Skeletal muscle tissue (tissue), 4 donors: ENCODE data around the gene SLC25A43. TPM values are rescaled to one million over a fixed set of nuclear protein-coding genes. Genes with fewer than 3 reads are reported as not detected.
"Not testable (repeated sequence)": the region's sequence is repeated elsewhere in the genome, so short reads cannot be mapped to it uniquely, and the experiment has no call there.

Experiments used
- H3K27ac ChIP-seq: one replicate; pipeline ENCODE4 v1.7.0; 2013; ENCODE audit warnings: mild to moderate bottlenecking, low read depth, low read length, inconsistent platforms
- H3K27me3 ChIP-seq, 3 donors: one replicate each; pipeline ENCODE4 v1.7.0; 2013; ENCODE audit warnings: low read length in 3 of 3; ENCODE audit not compliant: control insufficient read depth in 3 of 3, insufficient read depth in 3 of 3
- H3K36me3 ChIP-seq, 3 donors: one replicate each; pipeline ENCODE4 v1.7.0; 2013; ENCODE audit warnings: low read length in 3 of 3; ENCODE audit not compliant: control insufficient read depth in 3 of 3, insufficient read depth in 3 of 3
- H3K4me1 ChIP-seq, 3 donors: one replicate each; pipeline ENCODE4 v1.7.0; 2013; ENCODE audit warnings: low read length in 3 of 3, mild to moderate bottlenecking in 3 of 3; ENCODE audit not compliant: control insufficient read depth in 3 of 3, insufficient read depth in 3 of 3
- H3K4me3 ChIP-seq, 3 donors: one replicate each; pipeline ENCODE4 v1.7.0; 2013; ENCODE audit warnings: low read length in 3 of 3
- H3K9ac ChIP-seq, 3 donors: one replicate each; pipeline ENCODE4 v1.7.0; 2013; ENCODE audit warnings: low read length in 3 of 3, mild to moderate bottlenecking in 3 of 3, moderate library complexity in 2 of 3, low read depth in 1 of 3
- H3K9me3 ChIP-seq, 3 donors: one replicate each; pipeline ENCODE4 v1.7.0; 2013; ENCODE audit warnings: low read length in 3 of 3; ENCODE audit not compliant: control insufficient read depth in 3 of 3
- total RNA-seq: library from RNA; depleted of rRNA; stranded (reverse); fragments of >200 nt; gene quantifications from one replicate; pipeline ENCODE4 v1.2.3, GENCODE V29; 2014
- donor health status: Osteomylitis.

The SLC25A43 gene
- total RNA-seq, 1 donor from 2014 or later = 6.3 TPM

DNA sequence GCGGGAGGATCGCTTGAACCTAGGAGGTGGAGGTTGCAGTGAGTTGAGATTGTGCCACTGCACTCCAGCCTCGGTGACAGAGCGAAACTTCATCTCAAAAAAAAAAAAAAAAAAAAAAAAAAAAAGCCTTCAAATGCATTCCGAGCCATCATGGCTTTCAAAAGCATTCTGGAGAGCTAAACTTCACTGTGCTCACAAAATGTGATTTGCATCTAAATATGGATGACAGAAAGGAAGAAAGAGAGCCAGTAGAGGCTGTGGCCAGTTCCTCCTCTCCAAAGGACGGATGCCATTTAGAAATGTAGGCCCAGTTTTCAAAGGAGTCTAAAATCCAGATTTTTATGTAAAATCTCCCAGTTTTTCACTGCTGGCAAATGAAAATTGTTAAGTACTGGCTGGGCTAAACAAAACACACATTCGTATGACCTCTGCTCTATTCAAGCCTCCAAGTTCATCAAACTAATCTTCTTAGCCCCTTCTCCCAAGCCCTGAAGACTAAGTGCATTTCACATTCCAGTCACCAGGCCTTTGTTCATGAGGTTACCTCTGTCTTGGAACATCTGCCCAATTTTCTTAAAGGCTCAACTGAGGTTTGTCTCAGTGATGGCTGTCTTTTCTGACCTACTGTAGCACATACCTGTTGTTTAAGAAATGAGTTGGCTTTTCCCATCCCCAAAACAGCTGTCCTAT is 22.0 kb downstream of the SLC25A43 start:
- Histone ChIP-seq H3K36me3 (no peaks in the 10 kb centered on the region), H3K4me3 (no peak overlapping the region), H3K27ac (no peak overlapping the region), H3K9me3 (no peaks in the 10 kb centered on the region), H3K27me3 (no peaks in the 10 kb centered on the region), H3K4me1 (no peaks in the 10 kb centered on the region), H3K9ac (no peak overlapping the region)

DNA sequence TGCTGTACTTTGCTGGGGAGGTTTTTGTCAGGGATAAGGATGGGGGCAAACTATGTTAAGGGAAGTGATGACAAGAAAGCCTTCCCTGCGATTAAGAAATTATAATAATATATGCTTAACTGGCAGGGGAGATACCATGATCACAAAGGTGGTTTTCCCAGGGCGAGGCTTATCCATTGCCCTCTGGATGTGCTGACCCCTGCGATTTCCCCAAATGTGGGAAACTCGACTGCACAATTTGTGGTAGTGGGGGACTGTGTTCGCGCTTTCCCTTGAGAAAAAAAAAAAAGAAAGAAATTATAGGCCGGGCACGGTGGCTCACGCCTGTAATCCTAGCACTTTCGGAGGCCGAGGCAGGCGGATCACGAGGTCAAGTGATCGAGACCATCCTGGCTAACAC is 24.5 kb downstream of the SLC25A43 start:
- no peak overlapping the region for H3K9ac ChIP-seq
- no peaks in the 10 kb centered on the region for H3K9me3 ChIP-seq
- no peaks in the 10 kb centered on the region for H3K27me3 ChIP-seq
- H3K4me1 ChIP-seq = no peaks in the 10 kb centered on the region
- H3K27ac ChIP-seq = no peak overlapping the region
- no peaks in the 10 kb centered on the region for H3K36me3 ChIP-seq
- H3K4me3 ChIP-seq = no peak overlapping the region

DNA sequence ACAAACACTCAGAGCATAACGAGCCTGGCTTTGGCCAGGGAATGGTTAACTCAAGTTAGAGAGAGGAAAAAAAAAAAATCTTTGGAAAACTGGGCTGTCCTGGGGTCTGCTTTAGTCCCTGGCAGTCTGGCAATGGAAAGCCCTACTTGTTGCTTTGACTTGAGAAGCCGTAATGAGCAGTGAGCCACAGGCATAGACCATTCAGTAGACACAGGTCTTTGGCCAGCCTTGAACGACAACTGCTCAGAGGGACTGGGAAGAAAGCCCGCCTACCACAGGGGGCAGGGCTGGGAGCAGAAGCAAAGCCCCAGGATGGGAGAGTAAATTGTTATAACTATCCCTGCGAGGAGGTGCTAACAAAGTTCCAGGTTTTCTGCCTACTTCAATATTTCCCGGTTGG is 25.9 kb downstream of the SLC25A43 start:
- Histone ChIP-seq H3K9ac (no peak overlapping the region), H3K36me3 (no peaks in the 10 kb centered on the region), H3K4me3 (no peak overlapping the region), H3K4me1 (no peaks in the 10 kb centered on the region), H3K27me3 (no peaks in the 10 kb centered on the region), H3K9me3 (no peaks in the 10 kb centered on the region), H3K27ac (no peak overlapping the region)

DNA sequence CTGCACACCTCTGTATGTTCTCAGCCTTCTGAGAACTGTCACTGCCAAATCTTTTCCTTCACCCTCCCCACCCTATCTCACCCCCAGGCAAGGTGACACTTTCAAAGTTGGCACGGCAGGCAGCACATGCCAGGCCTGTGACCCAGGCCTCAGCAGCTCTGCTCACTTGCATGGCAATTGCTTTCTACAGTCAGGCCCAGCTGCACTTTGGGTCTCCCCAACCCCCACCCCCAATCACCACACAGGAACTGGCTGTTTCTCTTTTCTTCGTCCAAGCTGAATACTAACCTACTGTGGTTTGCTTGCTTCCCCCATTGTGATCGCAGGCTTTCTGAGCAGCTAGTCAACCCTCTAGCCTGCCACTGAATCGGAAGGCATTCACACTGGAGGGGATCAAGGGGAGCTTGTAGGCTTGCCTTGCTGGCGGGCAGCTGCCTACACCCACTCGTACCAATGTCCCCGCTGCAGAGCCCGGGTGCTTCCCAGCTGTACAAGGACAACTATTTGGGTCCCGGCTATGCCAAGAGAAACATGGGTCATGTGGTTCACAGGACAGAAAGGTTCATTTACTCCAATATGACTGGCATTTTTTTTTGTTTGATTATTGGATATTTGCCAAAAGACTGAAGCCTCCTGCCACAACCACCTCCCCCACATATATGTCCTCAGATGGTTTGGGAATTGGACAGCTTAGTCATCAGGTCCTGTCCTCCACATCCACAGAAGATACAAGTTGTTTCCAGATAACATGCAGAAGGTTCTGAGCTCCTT is 28.1 kb downstream of the SLC25A43 start:
- no peak overlapping the region for H3K27ac ChIP-seq

DNA sequence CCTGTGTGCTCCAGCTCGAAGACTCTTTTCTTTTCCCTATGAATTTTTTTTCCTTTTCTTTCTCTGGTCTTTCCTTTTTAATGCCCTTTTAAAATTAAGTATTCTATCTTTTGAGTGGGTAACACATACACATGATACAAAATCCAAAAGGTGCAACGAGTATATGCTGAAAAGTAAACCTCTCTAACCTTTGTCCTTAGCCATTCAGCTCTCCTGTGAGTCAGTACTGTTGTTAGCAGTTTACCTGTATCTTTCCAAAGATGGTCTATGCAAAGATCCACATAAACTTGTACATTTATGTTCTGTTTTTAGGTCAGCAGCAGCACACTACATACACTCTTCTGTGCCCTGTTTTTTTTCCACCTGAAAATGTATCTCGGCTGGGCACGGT is 28.7 kb downstream of the SLC25A43 start:
- H3K27me3 ChIP-seq = no peaks in the 10 kb centered on the region
- H3K27ac ChIP-seq = no peak overlapping the region

More for the DNA sequence above, 28.1 kb downstream of the SLC25A43 start:
- Histone ChIP-seq H3K9ac (no peak overlapping the region), H3K36me3 (no peaks in the 10 kb centered on the region), H3K4me1 (no peaks in the 10 kb centered on the region), H3K4me3 (no peak overlapping the region), H3K27me3 (no peaks in the 10 kb centered on the region), H3K9me3 (no peaks in the 10 kb centered on the region)

DNA sequence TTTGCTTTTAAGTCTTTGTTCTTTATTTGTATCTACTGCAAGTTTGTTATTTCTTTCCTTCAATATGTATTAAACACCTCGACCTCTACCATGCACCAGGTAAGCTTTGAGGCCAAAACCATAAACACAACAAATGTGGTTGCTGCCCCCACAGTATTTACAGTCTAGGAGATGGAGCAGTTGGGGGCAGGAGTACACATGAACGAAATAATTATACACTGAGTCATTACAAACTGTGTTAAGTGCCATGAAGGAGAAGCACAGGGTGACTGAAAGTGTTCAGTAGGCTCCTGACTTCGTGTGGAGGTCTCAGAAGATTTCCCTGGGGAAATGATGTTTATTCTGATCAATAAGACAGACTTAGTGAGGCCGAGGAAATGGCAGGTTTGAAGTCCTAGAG is 30.3 kb downstream of the SLC25A43 start:
- Histone ChIP-seq H3K9me3 (no peaks in the 10 kb centered on the region), H3K4me3 (no peak overlapping the region), H3K36me3 (no peaks in the 10 kb centered on the region), H3K27me3 (no peaks in the 10 kb centered on the region), H3K27ac (no peak overlapping the region), H3K9ac (no peak overlapping the region), H3K4me1 (no peaks in the 10 kb centered on the region)

More for the DNA sequence above, 28.7 kb downstream of the SLC25A43 start:
- Histone ChIP-seq H3K4me1 (no peaks in the 10 kb centered on the region), H3K9ac (no peak overlapping the region), H3K4me3 (no peak overlapping the region), H3K9me3 (no peaks in the 10 kb centered on the region), H3K36me3 (no peaks in the 10 kb centered on the region)

DNA sequence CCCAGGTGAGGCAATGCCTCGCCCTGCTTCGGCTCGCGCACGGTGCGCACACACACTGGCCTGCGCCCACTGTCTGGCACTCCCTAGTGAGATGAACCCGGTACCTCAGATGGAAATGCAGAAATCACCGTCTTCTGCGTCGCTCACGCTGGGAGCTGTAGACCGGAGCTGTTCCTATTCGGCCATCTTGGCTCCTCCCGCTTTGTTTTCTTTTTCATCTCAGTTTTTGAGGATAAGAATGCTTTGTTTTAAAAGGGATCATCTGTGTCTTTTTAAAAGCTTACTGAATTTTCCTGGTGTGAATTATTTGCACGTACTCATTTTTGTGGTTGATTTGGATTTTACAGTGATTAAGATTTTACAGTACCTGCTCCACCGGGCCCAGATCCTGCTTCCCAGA is 42.2 kb downstream of the SLC25A43 start:
- H3K4me3 ChIP-seq = not testable (repeated sequence)

DNA sequence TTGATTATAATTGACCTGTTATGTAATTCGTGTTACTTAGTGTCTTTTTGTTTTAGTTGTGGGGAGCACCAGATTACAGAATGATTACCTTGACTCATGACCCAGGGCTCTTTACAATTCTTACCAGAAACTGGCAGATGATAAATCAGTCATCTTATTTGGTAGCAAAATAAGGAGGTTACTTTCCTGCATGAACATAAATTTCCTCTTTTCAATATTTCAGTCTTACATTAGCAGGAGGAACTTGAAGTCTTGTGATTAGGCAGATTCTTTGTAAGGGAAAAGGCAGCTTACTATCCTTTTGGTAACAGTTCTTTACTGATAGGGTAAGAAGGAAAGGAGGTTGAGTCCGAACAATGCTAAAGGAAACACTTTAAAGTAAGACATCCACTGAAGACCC is 43.1 kb downstream of the SLC25A43 start:
- Histone ChIP-seq H3K27me3 (no peaks in the 10 kb centered on the region), H3K27ac (no peak overlapping the region), H3K9me3 (no peaks in the 10 kb centered on the region), H3K36me3 (no peaks in the 10 kb centered on the region), H3K4me3 (no peak overlapping the region), H3K4me1 (no peaks in the 10 kb centered on the region), H3K9ac (no peak overlapping the region)

More for the DNA sequence above, 42.2 kb downstream of the SLC25A43 start:
- not testable (repeated sequence) for H3K9ac ChIP-seq, H3K4me1 ChIP-seq, H3K27me3 ChIP-seq, H3K9me3 ChIP-seq, H3K36me3 ChIP-seq, H3K27ac ChIP-seq

DNA sequence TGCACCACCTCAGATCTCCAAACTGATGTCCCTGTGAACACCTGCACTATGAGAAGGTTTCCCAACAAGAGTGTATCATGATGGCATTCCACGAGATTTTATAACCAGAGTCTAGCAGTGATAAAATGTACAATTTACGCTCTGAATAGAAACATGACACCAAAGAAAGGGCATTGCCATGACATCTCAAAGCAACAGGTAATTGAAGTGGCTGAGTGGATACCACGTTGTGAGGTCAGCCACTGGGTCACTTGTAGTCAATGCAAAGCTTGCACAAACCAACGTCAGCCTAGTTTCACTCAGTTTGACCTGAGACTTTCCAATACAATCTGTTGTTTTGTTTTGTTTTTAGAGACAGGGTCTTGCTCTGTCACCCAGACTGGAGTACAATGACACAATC is 54.1 kb downstream of the SLC25A43 start:
- no peaks in the 10 kb centered on the region for H3K4me1 ChIP-seq
- no peaks in the 10 kb centered on the region for H3K9me3 ChIP-seq
- peaks cover 0 to 5% (median 0%) of the 10 kb centered on the region in 3 donors for H3K36me3 ChIP-seq
- no peak overlapping the region for H3K27ac ChIP-seq
- no peaks in the 10 kb centered on the region for H3K27me3 ChIP-seq
- H3K4me3 ChIP-seq = no peak overlapping the region
- no peak overlapping the region for H3K9ac ChIP-seq

DNA sequence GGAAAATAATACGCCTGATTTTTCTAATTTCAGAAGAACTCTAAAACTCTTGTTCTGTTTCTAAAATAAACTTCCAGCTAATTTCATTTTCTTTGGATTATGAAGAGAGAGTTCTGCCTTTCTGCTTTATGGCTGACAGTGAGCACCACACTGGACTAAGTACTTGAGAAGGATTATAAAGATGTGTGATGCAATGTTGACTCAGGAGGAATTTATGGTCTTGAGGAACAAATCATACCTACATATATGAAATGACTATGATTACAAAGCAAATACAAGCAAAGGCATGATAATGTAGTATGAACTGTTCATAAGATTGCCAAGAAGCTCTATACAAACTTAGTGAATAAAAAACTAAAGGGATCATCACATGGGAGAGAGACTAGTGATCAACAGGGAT is 56.1 kb downstream of the SLC25A43 start:
- no peak overlapping the region for H3K27ac ChIP-seq

More for the DNA sequence above, 56.1 kb downstream of the SLC25A43 start:
- H3K36me3 ChIP-seq = peaks cover 0 to 5% (median 0%) of the 10 kb centered on the region in 3 donors
- H3K9ac ChIP-seq = no peak overlapping the region
- H3K4me3 ChIP-seq = no peak overlapping the region
- H3K27me3 ChIP-seq = no peaks in the 10 kb centered on the region
- H3K4me1 ChIP-seq = no peaks in the 10 kb centered on the region
- no peaks in the 10 kb centered on the region for H3K9me3 ChIP-seq
